Right lung (tissue), 5 donors: ENCODE results near the gene NAPB. TPM values are rescaled to one million over a fixed set of nuclear protein-coding genes. Genes with fewer than 3 reads are reported as not detected.

Experiments
- DNase-seq, 2 donors: peaks; one replicate each; pipeline ENCODE4 v3.0.0-alpha.2; 2013
- polyA plus RNA-seq, 5 donors: library from polyadenylated mRNA; unstranded; fragments of 120-200 nt; gene quantifications; one replicate each; pipeline versions ENCODE4 v1.2.1 to v1.2.3, GENCODE V29; 2013; ENCODE audit warnings: inconsistent platforms in 1 of 5, low replicate concordance in 1 of 5; ENCODE audit not compliant: insufficient read length in 5 of 5, insufficient read depth in 1 of 5

Gene NAPB
- polyA plus RNA-seq, 5 donors = 17.9 to 28.6 (median 22.7) TPM

- no peak for DNase-seq
These were observed 13.4 kb downstream of the NAPB start for GRCh38 chr20:23407781-23408464.

GRCh38 chr20:23406880-23407279 is 14.4 kb downstream of the NAPB start:
- DNase-seq = no peak

GRCh38 chr20:23404196-23404595 is 17.1 kb downstream of the NAPB start:
- DNase-seq = no peak

GRCh38 chr20:23403751-23404150 is 17.5 kb downstream of the NAPB start:
- no peak for DNase-seq

GRCh38 chr20:23401051-23401450 is 20.2 kb downstream of the NAPB start:
- no peak for DNase-seq

- no peak for DNase-seq
These were observed 21.6 kb downstream of the NAPB start for GRCh38 chr20:23399568-23400241.

GRCh38 chr20:23397961-23398360 is 23.3 kb downstream of the NAPB start:
- no peak for DNase-seq

GRCh38 chr20:23396950-23397627 is 24.2 kb downstream of the NAPB start:
- DNase-seq = no peak

GRCh38 chr20:23393996-23394775 is 27.1 kb downstream of the NAPB start:
- DNase-seq = no peak

GRCh38 chr20:23391707-23392310 is 29.5 kb downstream of the NAPB start:
- DNase-seq = no peak

- no peak for DNase-seq
These were observed 31.1 kb downstream of the NAPB start for GRCh38 chr20:23390091-23390774.

GRCh38 chr20:23387118-23387443 is 34.2 kb downstream of the NAPB start:
- DNase-seq = no peak

GRCh38 chr20:23386304-23387117 is 34.8 kb downstream of the NAPB start:
- DNase-seq = no peak

GRCh38 chr20:23381876-23382275 is 39.4 kb downstream of the NAPB start:
- no peak for DNase-seq

GRCh38 chr20:23379772-23380171 is 41.5 kb downstream of the NAPB start:
- no peak for DNase-seq

- no peak for DNase-seq
These were observed 45.5 kb downstream of the NAPB start for GRCh38 chr20:23375827-23376226.

- no peak for DNase-seq
These were observed 46.8 kb downstream of the NAPB start for GRCh38 chr20:23374441-23374840.

GRCh38 chr20:23371496-23371895 is 49.8 kb downstream of the NAPB start:
- DNase-seq = no peak

GRCh38 chr20:23370873-23371272 is 50.4 kb downstream of the NAPB start:
- no peak for DNase-seq

GRCh38 chr20:23370274-23370673 is 51.0 kb downstream of the NAPB start:
- no peak for DNase-seq
